Activated naive CD8-positive, alpha-beta T cell (primary cell): Measurements from ENCODE around the gene CSN2.
"Not testable (repeated sequence)": the region's sequence is repeated elsewhere in the genome, so short reads cannot be mapped to it uniquely, and the experiment has no call there.

Experiments
- H3K27ac Mint-ChIP-seq: one replicate; pipeline ENCODE4 v1.8.0; 2021; ENCODE audit warnings: mixed read lengths
- H3K27me3 Mint-ChIP-seq: one replicate; pipeline ENCODE4 v1.8.0; 2021; ENCODE audit warnings: mixed read lengths
- H3K36me3 Mint-ChIP-seq: one replicate; pipeline ENCODE4 v1.8.0; 2021; ENCODE audit warnings: mixed read lengths
- H3K4me1 Mint-ChIP-seq: one replicate; pipeline ENCODE4 v1.8.0; 2021; ENCODE audit warnings: low read depth, mixed read lengths
- H3K4me3 Mint-ChIP-seq: one replicate; pipeline ENCODE4 v1.8.0; 2021; ENCODE audit warnings: mild to moderate bottlenecking, mixed read lengths
- H3K9me3 Mint-ChIP-seq: one replicate; pipeline ENCODE4 v1.8.0; 2021; ENCODE audit warnings: low read depth, mixed read lengths

Gene CSN2

DNA sequence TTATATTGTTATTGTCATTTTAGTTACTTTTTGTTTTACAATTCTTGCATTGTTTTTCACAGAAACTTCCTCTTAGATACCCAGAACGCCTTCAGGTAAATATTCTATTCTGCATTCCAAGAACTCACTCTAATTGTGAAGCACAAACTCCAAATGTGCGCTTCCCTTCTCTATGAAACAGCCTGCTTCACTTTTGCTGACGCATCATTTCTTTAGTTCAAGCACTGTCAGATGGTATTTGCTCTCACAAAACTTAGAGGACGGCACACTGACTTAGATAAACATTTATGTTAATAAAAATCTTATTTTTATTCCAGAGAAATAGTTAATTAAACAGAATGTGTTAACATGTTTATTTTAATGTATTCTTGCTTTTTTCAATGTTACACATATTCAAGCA is 31.4 kb downstream of the CSN2 start:
- H3K4me1 Mint-ChIP-seq = no peaks in the 10 kb centered on the region
- no peaks in the 10 kb centered on the region for H3K27me3 Mint-ChIP-seq
- H3K27ac Mint-ChIP-seq = no peak overlapping the region
- no peaks in the 10 kb centered on the region for H3K9me3 Mint-ChIP-seq
- H3K4me3 Mint-ChIP-seq = no peak overlapping the region
- H3K36me3 Mint-ChIP-seq = no peaks in the 10 kb centered on the region

DNA sequence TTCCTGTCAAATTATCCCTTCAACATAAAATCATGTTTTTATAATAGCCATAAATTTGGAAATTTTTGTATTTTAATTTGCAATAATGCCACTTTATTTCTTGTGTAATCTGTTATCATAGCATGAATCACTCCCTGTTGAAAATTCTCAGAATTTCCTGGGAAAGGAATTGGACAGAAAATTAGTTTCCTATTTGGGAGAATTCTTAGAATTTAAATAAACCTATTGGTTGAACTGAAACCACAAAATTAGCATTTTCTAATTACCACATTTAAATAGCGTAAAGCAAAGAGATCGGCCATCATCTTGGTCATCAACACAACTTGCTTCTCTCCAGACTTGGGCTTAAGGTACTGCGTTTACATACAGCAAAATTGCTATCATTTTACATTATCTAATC is 34.8 kb downstream of the CSN2 start, which contains the start of gene CSN1S1:
Gene CSN1S1 (plus strand): TSS at position 301 of the 400 bp plus-strand sequence. CDS start 1,488 bp downstream, outside the sequence.
- Mint-ChIP-seq H3K27me3 (no peaks in the 10 kb centered on the region), H3K4me3 (no peak within 1 kb of the TSS), H3K36me3 (no peaks in the 10 kb centered on the region), H3K4me1 (no peaks in the 10 kb centered on the region), H3K9me3 (no peaks in the 10 kb centered on the region), H3K27ac (no peak within 1 kb of the TSS)

DNA sequence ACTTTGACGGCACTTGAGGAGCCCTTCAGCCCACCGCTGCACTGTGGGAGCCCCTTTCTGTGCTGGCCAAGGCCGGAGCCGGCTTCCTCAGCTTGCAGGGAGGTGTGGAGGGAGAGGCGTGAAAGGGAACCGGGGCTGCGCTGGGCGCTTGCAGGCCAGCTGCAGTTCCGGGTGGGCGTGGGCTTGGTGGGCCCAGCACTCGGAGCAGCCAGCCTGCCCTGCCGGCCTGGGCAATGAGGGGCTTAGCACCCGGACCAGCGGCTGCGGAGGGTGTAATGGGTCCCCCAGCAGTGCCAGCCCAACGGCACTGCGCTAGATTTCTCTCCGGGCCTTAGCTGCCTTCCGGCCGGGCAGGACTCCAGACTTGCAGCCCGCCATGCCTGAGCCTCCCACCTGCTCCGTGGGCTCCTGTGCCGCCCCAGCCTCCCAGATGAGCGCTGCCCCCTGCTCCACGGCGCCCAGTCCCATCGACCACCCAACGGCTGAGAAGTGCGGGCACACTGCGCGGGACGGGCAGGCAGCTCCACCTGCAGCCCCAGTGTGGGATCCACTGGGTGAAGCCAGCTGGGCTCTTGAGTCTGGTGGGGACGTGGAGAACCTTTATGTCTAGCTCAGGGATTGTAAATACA is 41.6 kb downstream of the CSN2 start:
- H3K4me3 Mint-ChIP-seq, H3K27me3 Mint-ChIP-seq, H3K9me3 Mint-ChIP-seq, H3K4me1 Mint-ChIP-seq, H3K36me3 Mint-ChIP-seq, H3K27ac Mint-ChIP-seq: not testable (repeated sequence)

DNA sequence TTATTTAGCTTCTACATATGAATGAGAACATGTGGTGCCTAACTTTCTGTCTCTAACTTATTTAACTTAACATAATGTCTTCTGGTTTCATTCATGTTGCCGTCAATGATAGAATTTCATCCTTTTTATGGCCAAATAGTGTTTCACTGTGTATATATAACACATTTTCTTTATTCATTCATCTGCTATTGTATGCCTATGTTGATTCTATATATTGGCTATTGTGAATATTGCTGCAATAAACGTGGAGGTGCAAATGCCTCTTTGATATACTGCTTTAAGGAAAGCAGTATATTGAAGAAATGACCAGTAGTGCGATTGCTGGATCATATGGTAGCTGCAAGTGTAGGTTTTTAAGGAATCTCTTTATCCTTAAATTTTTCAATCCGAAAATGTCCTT is 44.7 kb downstream of the CSN2 start:
- H3K9me3 Mint-ChIP-seq = no peaks in the 10 kb centered on the region
- H3K27me3 Mint-ChIP-seq = peaks cover 6% of the 10 kb centered on the region
- no peaks in the 10 kb centered on the region for H3K36me3 Mint-ChIP-seq
- H3K27ac Mint-ChIP-seq = no peak overlapping the region
- H3K4me1 Mint-ChIP-seq = no peaks in the 10 kb centered on the region
- H3K4me3 Mint-ChIP-seq = no peak overlapping the region

DNA sequence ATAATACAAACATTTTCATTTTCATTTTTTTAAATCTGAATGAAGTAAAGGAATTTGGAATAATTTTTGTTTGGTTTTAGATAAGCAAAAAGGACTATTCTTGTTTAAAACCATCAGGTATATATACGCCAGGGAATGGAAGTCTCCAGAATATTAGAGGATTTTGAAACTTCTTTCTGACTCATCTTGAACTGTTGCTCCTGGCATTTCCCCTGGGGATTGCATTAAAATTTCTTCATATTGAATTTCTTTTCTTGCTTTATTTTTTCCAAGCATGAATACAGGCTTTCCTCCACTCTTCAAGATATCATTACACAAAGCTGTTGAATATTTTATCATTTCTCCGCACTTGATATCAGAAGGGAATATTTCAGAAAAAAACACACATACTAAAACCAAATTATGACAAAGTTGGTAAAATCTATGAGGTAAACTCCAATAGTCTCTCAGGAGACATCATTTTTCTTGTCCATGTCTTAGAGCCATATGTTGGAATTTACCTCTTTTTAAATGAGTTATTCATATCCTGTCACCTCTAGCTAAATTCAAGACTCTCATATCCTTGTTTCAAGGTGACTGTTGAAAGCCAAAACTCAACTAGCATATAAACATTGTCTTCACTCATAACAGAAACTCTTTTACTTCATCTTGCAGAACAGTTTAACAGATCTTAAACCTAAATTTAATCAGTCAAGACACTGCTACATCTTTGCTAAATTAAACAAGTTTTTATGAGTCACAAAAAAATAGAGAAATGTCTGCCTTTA is 55.3 kb downstream of the CSN2 start:
- Mint-ChIP-seq H3K27me3 (peaks cover 5% of the 10 kb centered on the region), H3K36me3 (no peaks in the 10 kb centered on the region), H3K9me3 (no peaks in the 10 kb centered on the region), H3K4me1 (no peaks in the 10 kb centered on the region), H3K27ac (no peak overlapping the region), H3K4me3 (no peak overlapping the region)

DNA sequence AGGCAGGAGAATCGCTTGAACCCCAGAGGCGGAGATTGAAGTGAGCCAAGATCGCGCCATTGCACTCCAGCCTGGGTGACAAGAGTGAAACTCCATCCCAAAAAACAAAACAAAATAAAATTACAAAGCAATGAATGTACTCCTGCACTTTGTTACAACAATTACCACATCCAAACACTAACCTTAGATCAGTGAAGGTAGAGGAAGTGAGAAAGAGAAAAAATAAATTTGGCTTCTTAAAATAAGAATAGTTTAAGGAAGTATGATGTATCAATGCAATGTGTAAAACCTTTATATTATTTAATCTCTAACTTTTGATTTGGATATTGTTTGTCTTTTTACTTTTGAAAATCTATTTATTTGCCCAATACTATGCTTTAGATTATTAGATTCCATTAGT is 56.3 kb downstream of the CSN2 start:
- Mint-ChIP-seq H3K27ac (no peak overlapping the region), H3K4me3 (no peak overlapping the region), H3K4me1 (no peaks in the 10 kb centered on the region), H3K27me3 (peaks cover 3% of the 10 kb centered on the region), H3K36me3 (no peaks in the 10 kb centered on the region), H3K9me3 (no peaks in the 10 kb centered on the region)

DNA sequence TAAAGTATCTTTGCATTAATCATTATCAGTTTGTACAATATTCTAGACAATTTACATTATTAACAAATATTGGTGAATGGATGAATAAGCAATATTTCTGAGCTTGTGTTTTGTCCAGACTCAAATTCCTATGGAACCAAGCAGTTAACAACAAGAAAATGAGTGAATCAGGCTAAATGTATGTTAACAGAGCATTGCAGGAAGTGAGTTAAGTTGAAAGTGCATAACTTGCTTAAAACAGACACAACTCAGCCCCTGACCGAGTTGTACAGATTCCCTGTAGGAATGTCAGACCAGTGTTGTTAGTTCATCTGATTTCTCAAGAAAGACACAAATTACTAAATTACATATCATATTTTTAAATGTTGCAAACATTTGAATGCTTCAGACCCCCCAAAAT is 58.4 kb downstream of the CSN2 start:
- H3K4me1 Mint-ChIP-seq = no peaks in the 10 kb centered on the region
- H3K27me3 Mint-ChIP-seq = peaks cover 7% of the 10 kb centered on the region
- H3K27ac Mint-ChIP-seq = no peak overlapping the region
- H3K9me3 Mint-ChIP-seq = no peaks in the 10 kb centered on the region
- H3K4me3 Mint-ChIP-seq = no peak overlapping the region
- H3K36me3 Mint-ChIP-seq = no peaks in the 10 kb centered on the region
